ENCODE measurements around the gene UIMC1.

The UIMC1 gene

GRCh38 chr5:176866707-176867310, 139.8 kb downstream of the UIMC1 start:
- DNase-seq, result no peak

DNA sequence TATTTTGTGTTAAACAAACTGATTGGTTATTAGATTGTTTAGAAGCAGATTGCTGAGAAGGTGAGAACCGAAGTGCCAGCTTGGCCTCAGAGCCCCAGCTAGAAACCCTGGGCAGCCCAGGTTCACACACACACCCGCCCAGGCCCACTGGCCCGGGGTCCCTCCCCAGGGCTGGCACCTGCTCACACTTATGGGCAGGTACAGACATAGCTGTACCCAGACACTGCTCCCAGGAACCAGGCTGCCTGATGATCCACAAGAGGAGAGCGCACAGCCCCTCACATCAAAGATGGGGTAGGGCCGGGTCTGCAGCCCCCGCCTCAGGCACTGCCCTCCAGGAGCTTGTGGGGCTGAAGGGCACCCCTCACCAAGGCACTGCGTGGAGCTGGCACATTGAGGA, 140.6 kb downstream of the UIMC1 start:
- DNase-seq, result no peak

DNA sequence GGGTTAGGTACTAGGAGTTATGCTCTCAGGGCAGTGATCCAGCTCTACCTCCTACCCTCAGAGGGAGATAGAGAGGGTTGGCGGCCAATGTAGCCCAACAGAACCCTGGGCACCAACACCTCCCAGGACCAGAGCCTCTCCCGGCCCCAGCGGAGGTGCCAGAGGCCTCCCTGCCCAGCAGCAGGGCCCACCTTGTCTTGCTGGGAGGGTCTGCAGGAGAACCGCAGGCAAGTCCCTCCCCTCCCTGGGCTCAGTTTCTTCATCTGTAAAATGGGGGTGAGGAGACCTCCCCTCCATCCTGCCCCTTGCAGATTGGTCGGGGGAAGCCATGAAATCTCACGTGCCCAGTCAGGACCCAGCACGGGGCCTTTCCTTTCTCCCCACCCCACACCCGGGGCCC, 141.8 kb downstream of the UIMC1 start:
- DNase-seq, result no peak

DNA sequence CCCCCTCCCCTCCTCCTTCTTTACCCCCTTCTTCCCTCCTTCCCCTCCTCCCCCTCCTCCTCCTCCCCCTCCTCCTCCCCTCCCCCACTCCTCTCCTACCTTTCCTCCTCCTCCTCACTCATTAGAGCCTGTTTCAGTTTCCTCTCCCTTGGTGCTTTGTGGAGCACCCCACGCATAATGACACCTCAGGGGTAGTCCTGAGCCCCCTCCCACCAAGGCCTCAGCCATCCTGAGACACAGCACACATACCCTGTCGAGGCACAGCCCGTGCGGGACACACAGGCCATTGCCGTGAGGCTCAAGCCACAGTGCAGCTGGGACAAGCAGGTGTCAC, 142.8 kb downstream of the UIMC1 start:
- DNase-seq, result no peak

GRCh38 chr5:176863041-176863764, 143.4 kb downstream of the UIMC1 start:
- no peak for DNase-seq

GRCh38 chr5:176862330-176862995, 144.1 kb downstream of the UIMC1 start:
- no peak for DNase-seq

DNA sequence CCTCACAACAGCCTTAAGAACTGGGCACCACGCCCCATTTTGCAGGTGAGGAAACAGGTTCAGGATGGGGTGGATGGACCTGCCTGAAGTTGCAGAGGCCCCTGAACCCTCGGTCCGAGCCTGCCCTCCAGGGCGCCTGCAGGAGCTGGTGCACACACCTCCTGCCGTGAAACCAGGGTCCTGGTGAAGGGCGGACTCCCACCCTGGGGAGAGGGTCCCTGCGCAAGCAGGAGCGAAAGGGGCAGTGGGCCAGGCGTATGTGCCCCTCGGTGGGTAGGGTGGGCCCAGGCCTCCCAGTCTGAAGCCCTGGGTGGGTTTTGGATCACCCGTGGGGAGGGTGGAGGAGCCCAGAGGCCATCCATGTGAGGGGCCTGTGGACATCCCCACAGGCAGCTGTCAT, 145.3 kb downstream of the UIMC1 start:
- DNase-seq, result no peak

- DNase-seq, result no peak
Measured at GRCh38 chr5:176860381-176860780, 146.2 kb downstream of the UIMC1 start.

DNA sequence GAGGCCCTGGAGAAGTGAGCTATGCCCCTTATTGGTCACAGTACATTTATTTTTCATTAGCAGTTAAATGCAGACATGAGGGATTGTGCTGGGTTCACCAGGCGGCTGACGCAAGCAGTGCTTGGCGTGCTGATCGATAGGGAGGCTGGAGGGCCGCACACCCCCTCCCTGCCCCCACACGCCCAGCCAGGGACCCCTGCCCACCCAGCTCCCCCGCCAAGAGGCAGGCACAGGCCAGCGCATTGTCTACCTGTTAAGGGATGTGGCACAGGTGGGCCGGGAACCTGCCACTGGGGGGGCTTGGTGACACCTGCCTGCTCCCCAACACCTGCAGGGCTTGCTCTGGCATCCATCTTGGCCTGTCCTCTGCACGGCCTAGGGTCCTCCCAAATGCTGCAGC, 146.7 kb downstream of the UIMC1 start:
- DNase-seq, result no peak

DNA sequence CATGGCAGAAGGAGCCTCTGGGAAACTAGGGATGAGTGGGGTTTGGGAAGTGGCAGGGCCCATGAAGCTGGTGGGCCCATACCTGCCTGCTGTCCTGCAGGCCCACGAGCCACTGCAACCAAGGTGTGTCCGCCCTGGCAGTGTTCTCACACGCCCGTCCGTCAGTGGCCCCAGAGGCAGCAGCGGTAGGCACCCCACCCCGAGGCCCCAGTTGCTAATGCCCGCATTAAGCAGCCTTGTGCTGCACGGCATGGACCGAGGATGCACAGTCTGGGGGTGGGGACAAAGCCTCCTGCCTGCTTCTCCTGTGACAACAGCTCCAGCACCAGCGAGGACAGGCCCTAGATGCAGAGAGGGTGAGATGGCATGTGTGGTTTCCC, 148.7 kb downstream of the UIMC1 start:
- DNase-seq, result no peak

DNA sequence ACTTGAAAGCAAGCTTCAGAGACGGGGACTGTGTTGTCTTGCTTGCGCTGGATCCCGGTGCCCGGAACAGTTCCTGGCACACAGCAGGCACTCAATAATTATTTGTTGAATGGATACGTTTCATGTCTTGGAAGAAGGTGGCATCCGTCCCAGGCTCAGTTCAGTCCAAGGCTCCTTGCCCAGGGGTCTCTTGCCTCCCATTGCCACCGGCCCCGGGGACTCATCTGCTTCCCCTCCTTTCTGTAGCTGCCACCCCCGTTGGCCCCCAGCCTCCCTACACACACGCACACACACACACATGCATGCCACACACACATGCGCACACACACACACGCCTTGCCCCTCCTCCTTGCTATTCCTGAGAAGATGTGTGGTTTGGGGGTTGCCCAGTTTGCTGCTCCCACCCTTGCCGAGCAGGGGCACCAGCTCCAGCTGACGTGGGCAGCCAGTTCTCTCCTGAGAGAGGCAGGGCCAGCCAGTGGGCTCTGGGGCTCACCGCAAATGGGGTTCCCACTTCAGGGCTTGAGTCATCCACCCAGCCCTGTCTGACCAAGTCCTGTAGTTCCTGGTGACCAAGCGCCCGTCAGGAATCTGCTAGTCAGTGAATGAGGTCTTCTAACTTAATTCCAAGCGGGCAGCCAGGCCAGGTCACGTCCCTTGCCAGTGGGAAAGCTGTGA, 149.2 kb downstream of the UIMC1 start:
- DNase-seq, result no peak

DNA sequence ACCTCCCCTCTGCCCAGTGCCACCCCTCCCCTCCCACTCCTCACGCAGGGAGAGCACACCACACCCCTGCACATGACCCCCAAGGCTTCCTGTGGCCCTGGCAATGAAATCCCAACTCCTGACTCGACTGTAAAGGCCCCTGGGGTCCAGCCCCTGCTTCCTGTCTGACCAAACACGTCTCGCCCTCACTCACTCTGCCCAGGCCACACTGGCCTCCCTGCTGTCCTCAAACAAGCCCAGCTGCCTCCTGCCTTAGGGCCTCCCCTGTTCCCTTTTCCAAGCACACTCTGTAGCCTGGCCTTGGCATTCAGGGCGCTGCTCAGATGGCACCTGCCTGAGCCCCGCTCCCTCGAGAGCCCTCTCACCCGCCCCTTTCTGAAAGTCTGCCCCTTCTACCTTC, 149.8 kb downstream of the UIMC1 start:
- DNase-seq, result no peak

- DNase-seq, result no peak
Measured at GRCh38 chr5:176855598-176855997, 151.0 kb downstream of the UIMC1 start.

Data from central memory CD4-positive, alpha-beta T cell (primary cell).